ENCODE measurements around the gene OGG1. TPM values are rescaled to one million over a fixed set of nuclear protein-coding genes. Genes with fewer than 3 reads are reported as not detected.

OGG1 gene
- total RNA-seq, 3 donors from 2014 or later (not counting 1 experiment from before 2014, with no cell fraction given), result 33.4 to 52.1 (median 34.7) TPM

DNA sequence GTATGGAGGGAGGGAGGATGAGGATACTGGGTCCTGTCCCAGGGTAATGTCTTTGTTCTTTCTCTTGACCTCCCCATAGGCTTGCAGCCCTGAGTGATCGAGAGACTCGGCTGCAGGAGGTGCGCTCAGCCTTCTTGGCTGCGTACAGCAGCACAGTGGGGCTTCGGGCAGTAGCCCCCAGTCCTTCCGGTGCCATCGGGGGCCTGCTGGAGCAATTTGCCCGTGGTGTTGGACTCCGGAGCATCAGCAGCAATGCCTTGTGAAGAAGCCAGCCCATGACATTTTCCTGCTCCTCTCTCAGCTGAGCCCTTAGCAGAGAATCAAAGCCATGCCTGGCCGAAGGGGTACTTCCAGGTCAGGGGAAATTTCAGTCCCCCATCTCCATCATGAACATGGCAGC is 48.0 kb upstream of the OGG1 start:
- TF ChIP-seq, protein P1, sequence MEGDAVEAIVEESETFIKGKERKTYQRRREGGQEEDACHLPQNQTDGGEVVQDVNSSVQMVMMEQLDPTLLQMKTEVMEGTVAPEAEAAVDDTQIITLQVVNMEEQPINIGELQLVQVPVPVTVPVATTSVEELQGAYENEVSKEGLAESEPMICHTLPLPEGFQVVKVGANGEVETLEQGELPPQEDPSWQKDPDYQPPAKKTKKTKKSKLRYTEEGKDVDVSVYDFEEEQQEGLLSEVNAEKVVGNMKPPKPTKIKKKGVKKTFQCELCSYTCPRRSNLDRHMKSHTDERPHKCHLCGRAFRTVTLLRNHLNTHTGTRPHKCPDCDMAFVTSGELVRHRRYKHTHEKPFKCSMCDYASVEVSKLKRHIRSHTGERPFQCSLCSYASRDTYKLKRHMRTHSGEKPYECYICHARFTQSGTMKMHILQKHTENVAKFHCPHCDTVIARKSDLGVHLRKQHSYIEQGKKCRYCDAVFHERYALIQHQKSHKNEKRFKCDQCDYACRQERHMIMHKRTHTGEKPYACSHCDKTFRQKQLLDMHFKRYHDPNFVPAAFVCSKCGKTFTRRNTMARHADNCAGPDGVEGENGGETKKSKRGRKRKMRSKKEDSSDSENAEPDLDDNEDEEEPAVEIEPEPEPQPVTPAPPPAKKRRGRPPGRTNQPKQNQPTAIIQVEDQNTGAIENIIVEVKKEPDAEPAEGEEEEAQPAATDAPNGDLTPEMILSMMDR (IDR thresholded peaks at IDR 0.05), result no peak
- intact Hi-C loops (cut with micrococcal nuclease), result no loop called here
- H3K27ac Mint-ChIP-seq, result no peak overlapping the region
- H3K27me3 ChIP-seq (ENCODE audit: control insufficient read depth, insufficient read depth, low read length), result peaks cover 13% of the 10 kb centered on the region
- no peaks in the 10 kb centered on the region for H3K9me3 Mint-ChIP-seq
- no peak overlapping the region for H3K4me3 Mint-ChIP-seq
- H3K9me3 ChIP-seq (ENCODE audit: control insufficient read depth, insufficient read depth, low read length), result no peaks in the 10 kb centered on the region
- H3K4me1 ChIP-seq (ENCODE audit: control insufficient read depth, insufficient read depth, low read length), result peaks cover 14% of the 10 kb centered on the region
- H3K4me3 ChIP-seq (ENCODE audit: low read length), result no peak overlapping the region
- H3K4me1 Mint-ChIP-seq, result peaks cover 0 to 17% of the 10 kb centered on the region in 2 donors
- H3K27me3 Mint-ChIP-seq (ENCODE audit: low read depth in 2 of 2), result peaks cover 10 to 18% of the 10 kb centered on the region in 2 donors
- 97% methylated on average over 10 of the region's 10 CpGs for WGBS (ENCODE audit: insufficient coverage)
- DNase-seq (no peak), ATAC-seq (no peak)
- no peak overlapping the region for H3K27ac ChIP-seq (ENCODE audit: low read length)
- no peaks in the 10 kb centered on the region for H3K36me3 Mint-ChIP-seq
- peaks cover 32% of the 10 kb centered on the region for H3K36me3 ChIP-seq (ENCODE audit: control insufficient read depth, insufficient read depth, low read length)

DNA sequence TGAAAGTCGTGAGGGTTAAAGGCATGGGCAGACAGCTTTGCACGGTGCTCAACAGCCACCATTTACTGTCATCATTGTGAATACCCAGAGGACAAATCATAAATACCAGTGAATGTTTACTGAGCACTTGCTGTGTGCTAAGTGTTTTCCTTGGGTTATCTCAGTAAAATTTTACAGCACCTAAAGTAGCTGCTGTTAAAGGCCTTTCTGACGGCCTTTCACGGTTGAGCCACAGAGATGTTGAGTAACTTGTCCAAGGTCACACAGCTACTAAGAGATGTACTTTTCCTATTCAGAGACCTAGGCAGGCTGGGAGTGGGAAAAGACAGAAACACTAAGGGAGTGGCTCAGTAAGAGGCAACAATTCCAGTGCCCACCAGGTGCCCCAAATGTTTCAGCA is 46.5 kb upstream of the OGG1 start:
- TF ChIP-seq, protein P1 (IDR thresholded peaks at IDR 0.05), result no peak
- peaks cover 13% of the 10 kb centered on the region for H3K27me3 ChIP-seq (ENCODE audit: control insufficient read depth, insufficient read depth, low read length)
- H3K9me3 ChIP-seq (ENCODE audit: control insufficient read depth, insufficient read depth, low read length), result no peaks in the 10 kb centered on the region
- intact Hi-C loops (cut with micrococcal nuclease), result no loop called here
- Mint-ChIP-seq H3K4me1 (peaks cover 0 to 14% of the 10 kb centered on the region in 2 donors), H3K27ac (no peak overlapping the region), H3K9me3 (no peaks in the 10 kb centered on the region), H3K36me3 (no peaks in the 10 kb centered on the region), H3K4me3 (peak overlapping the region; percentile 25), H3K27me3 (ENCODE audit: low read depth in 2 of 2) (peaks cover 11 to 18% of the 10 kb centered on the region in 2 donors)
- H3K27ac ChIP-seq (ENCODE audit: low read length), result no peak overlapping the region
- ATAC-seq, result no peak
- no peak overlapping the region for H3K4me3 ChIP-seq (ENCODE audit: low read length)
- no peak for DNase-seq
- peaks cover 14% of the 10 kb centered on the region for H3K4me1 ChIP-seq (ENCODE audit: control insufficient read depth, insufficient read depth, low read length)
- H3K36me3 ChIP-seq (ENCODE audit: control insufficient read depth, insufficient read depth, low read length), result peaks cover 24% of the 10 kb centered on the region
- 96% methylated on average over 4 of the region's 4 CpGs for WGBS (ENCODE audit: insufficient coverage)

DNA sequence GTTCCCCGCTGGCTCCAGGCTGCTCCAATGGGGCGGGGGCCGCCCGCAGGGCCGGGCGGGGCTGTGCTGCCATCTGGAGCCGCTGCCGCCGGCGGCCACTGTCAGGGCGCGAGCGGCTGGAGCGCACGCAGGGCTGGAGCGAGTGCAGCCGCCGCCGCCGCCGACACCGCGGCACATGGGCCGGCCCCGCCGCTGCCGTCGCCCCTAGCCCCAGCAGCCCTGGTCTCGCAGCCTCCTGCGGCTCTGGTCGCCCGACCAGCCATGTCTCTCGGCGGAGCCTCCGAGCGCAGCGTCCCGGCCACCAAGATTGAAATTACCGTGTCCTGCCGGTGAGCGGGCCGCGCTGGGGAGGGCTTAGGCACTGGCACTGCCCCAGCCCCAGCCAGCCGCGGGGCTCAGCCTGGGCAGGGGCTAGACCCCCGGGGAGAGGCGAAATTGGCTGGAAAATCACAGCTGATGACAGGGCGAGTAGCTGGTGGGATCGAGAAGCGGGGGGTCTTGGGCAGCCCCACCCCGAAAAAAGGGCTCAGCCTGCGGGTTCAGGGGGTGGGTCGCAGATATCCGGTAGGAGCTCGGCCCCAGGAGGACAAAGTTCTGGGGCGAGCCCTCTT is 45.9 kb upstream of the OGG1 start, which contains the start of gene CPNE9:
Gene CPNE9, plus strand, starts transcription at position 98 of the 611 bp plus-strand sequence. Its CDS starts 164 bp downstream, at position 262.
- Mint-ChIP-seq H3K4me1 (peaks cover 0 to 14% of the 10 kb centered on the region in 2 donors), H3K36me3 (no peaks in the 10 kb centered on the region), H3K27me3 (ENCODE audit: low read depth in 2 of 2) (peaks cover 11 to 18% of the 10 kb centered on the region in 2 donors), H3K27ac (no peak within 1 kb of the TSS), H3K9me3 (no peaks in the 10 kb centered on the region), H3K4me3 (peak within 1 kb of the TSS; percentile 60)
- peaks cover 14% of the 10 kb centered on the region for H3K4me1 ChIP-seq (ENCODE audit: control insufficient read depth, insufficient read depth, low read length)
- no peak within 1 kb of the TSS for H3K4me3 ChIP-seq (ENCODE audit: low read length)
- peaks cover 19% of the 10 kb centered on the region for H3K36me3 ChIP-seq (ENCODE audit: control insufficient read depth, insufficient read depth, low read length)
- ATAC-seq (peak in 1 of 3 donors; percentile 49), DNase-seq (no peak)
- WGBS (ENCODE audit: insufficient coverage), result 6% methylated on average over 56 of the region's 56 CpGs
- TF ChIP-seq, protein P1 (IDR thresholded peaks at IDR 0.05), result no peak
- no peaks in the 10 kb centered on the region for H3K9me3 ChIP-seq (ENCODE audit: control insufficient read depth, insufficient read depth, low read length)
- peaks cover 13% of the 10 kb centered on the region for H3K27me3 ChIP-seq (ENCODE audit: control insufficient read depth, insufficient read depth, low read length)
- no peak within 1 kb of the TSS for H3K27ac ChIP-seq (ENCODE audit: low read length)
- intact Hi-C loops (cut with micrococcal nuclease), result no loop called here
